GM21619 (cell line): ENCODE measurements around the gene UAP1.
A peak's percentile ranks its signal among the peaks of the same experiment; 100 is the strongest.

Experiments
- ATAC-seq: cut with Tn5 transposase; IDR thresholded peaks from one replicate; pipeline ENCODE4 v1.9.1; 2021; ENCODE audit not compliant: unreplicated experiment

The UAP1 gene

GRCh38 chr1:162561616-162562469 is at the start of gene UAP1:
Gene UAP1 (plus strand): TSS chr1:162561722. CDS start chr1:162566069, 4,347 bp downstream.
- ATAC-seq: peak; percentile 37

- no peak for ATAC-seq
Measured at GRCh38 chr1:162527314-162527713, 34.2 kb upstream of the UAP1 start.

- peak; percentile 93 for ATAC-seq
Measured at GRCh38 chr1:162530307-162530987, 31.1 kb upstream of the UAP1 start.

DNA sequence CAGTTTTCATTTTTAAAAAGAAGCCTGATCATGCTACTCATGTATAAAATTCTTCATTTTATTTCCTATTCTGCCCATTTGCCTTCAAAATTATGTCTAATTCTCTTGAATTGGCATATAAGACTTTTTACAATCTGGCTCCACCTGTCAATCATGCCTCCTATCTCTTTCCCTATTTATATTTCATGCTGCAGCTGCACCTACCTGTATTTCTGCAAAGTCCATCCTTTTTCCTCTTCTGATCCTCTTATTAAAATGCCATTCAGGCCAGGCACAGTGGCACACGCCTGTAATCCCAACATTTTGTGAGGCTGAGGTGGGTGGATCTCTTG is 30.6 kb upstream of the UAP1 start:
- no peak for ATAC-seq

DNA sequence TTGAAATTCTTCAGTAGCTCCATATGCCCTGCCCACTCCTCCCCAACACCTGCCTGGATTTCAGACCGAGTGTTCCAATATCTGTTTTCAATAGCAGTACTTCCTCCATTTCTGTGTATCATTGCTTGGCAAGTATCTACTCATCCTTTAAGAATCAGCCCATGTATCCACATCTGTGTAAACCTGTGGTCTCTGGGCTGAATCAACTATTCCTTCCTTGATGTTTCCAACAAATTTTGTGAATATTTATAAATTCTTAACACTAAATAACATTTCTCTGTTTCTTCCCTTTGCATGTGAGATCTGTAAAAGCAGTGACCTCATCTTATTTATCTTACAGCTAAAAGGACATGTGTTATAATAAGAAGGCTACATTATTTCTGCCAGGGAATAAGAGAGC is 26.0 kb upstream of the UAP1 start:
- ATAC-seq: no peak

GRCh38 chr1:162536511-162536910 is 25.0 kb upstream of the UAP1 start:
- ATAC-seq: no peak

GRCh38 chr1:162537216-162537615 is 24.3 kb upstream of the UAP1 start:
- no peak for ATAC-seq

DNA sequence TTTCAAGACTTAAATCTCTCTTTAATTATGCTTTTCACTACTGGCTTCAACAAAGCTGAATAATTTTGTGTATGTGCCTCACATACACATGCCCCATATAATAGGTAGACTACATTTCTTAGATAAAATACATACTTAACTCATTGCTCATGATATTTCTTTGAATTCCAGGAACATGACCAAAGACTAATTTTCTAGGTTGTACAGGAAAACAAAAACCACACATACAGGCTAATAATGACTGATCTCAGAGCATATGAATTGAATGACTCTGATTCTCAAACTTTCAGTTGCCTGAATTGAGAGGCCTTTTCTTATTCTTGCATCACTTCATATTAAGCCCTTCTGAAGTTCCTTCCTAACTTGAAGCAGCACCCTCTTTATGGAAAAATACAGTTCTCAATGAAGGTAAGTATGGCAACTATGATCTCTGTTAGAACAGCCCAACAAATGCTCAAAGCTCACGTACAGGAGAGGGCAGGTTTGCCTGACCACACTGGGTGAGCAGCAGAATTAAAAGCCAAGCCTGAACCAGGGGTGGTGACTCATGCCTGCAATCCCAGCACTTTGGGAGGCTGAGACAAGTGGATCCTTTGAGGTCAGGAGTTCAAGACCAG is 22.6 kb upstream of the UAP1 start:
- no peak for ATAC-seq

DNA sequence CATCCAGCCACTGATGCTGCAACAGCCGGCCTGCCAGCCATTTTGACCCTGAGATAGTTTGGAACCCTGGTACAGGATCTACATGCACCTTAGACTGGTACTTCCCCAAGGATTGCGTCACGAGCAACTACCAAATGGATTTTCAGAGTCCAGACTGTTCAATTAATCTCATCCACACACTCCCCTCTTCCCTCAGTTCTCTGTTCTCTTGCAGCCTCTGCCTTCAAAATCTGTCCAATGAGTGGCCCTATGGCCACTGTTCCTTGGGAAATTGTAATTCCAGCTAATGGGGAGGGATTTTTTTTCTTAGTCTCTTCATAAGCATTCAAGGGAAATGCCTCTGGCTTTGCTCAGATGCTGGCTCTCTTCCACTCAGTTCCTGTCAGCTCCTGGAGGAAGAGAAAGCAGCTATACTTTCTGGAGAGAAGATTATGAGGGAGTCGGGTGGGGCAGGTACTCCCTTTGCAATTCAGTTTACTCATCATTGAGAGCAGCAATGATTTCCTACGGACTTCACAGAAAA is 19.8 kb upstream of the UAP1 start:
- ATAC-seq: no peak

DNA sequence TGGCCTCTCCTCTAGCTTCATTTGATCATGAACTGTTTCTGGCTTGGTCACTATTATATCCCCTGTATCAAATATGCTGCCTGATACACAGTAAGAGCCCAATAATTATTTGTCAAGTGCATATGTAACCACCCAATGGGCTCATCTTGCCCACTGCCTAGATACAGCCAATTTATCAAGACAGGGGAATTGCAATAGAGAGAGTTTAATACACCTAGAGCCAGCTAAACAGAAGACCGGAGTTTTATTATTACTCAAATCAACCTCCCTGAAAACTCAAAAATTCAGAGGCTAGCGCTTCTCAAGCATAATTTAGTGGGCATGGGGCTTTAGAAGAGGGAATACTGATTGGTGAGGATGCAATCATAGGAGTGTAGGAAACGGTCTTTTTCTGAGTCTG is 18.3 kb upstream of the UAP1 start:
- no peak for ATAC-seq

DNA sequence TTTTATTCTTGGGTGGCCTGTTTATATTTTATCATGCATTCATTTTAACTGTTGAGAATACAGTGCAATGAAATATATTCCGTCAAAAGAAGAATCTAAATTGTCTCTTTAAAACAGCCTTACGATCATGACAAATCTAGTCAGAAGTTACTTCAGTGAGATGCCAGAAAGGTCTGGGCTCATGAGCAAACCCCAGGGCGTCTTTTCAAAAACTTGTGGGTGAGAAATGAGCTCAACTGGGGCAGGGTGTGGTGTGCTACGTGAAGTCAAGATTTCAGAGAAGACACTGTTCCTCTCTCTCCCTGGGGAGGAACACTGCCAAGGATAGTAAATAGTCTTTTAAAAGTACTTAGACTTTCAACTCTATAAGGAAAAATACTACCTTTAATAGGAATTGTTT is 13.4 kb upstream of the UAP1 start:
- no peak for ATAC-seq

DNA sequence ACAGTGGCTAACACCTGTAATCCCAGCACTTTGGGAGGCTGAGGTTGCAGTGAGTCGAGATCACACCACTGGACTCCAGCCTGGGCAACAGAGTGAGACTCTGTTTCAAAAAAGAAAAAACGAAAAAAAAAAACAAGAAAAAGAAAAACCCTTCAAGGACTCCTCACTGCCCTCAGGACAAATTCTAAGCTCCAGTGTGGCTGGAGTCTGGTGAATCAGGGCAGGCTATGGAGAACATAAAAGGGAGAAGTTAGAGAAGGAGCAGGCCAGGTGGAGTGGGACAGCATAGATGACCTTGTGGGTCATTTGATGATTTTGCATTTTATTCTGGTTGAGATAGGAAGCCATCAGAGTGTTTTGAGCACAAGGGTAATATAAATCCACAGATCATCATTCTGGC is 12.5 kb upstream of the UAP1 start:
- ATAC-seq: no peak

- no peak for ATAC-seq
Measured at GRCh38 chr1:162550925-162551324, 10.6 kb upstream of the UAP1 start.

DNA sequence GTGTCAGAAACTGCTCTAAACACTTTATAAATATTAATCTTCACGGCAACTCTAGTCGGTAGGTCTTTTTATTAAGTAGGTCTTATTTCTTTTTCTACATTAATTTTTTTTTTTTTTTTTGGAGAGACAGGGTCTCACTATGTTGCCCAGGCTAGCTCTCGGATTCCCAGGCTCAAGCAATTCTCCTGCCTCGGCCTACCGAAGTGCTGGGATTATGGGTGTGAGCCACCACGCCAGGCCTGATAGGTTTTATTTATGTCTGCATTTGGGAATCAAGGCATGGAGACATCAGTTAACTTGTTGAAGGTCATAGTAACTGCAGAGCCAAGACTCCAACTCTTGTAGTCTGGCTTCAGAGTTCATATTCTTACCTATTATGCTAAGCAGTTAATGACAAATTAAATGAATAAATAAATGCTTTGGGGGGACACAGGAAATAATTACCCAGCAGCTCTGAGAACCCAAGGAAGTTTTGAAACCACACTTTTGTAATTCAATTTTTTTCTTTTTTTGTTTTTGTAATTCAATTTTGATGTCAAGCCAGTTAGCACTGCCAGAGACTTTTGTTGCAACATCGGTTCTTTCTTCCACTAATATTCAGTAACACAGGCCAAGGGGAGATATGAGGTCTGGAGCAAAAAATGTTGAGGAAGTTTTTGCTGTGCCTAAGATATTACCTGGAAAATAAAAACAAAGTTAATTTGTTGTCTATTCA is 9.4 kb upstream of the UAP1 start:
- no peak for ATAC-seq

GRCh38 chr1:162552684-162553252 is 8.8 kb upstream of the UAP1 start:
- no peak for ATAC-seq

GRCh38 chr1:162554258-162554657 is 7.3 kb upstream of the UAP1 start:
- ATAC-seq: no peak

GRCh38 chr1:162557536-162557935 is 4.0 kb upstream of the UAP1 start:
- ATAC-seq: no peak

GRCh38 chr1:162560303-162561036 is 1.1 kb upstream of the UAP1 start:
- ATAC-seq: no peak

DNA sequence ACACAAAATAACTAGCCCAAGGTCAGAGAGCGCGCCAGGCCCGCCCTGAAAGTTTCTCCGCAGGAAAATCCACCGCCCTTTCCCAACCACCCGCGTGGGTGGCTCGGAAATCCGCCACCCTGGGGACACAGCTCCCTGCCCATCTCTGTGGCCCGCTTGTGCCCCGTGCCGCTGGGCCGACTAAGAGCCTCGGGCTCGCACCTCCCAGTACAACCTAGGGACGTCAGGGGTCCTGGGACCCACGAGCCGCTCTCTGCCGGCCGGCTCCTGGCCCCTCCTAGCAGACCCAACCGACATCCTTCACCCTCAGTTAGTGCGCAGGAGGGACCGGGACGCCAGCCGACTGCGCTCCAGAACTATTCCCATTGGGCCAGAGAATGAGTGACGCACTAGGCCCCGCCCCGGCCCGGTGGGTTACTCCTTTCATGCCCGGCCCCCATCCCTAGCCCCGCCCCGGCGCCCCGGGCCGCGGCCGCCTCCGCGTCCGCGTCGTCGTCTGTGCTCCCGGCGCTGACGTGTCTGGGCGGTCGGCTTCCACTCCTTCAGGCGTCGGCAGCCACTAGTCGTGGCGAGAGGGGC is 396 bp upstream of the UAP1 start:
- peak; percentile 91 for ATAC-seq

DNA sequence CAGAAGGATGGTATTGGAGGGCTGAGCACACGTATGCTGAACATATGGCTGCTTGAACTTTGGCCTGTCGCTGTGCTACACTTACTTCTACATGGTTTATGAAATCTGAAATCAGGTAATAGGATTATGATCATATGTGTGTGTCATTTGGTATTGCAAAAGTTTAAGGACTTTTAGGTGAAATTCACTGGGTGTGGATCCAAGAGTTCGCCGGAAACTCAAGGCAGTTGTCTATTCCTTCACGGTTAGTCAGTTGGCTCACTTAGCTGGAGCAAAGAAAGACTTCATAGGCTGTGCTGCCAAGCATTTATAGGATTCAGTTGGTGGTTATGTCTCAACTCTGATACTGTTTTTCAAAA is 927 bp downstream of the UAP1 start:
- no peak for ATAC-seq
